Caki2 (cell line): ENCODE data around the gene SDE2. TPM values are rescaled to one million over a fixed set of nuclear protein-coding genes. Genes with fewer than 3 reads are reported as not detected.
A peak's percentile ranks its signal among the peaks of the same experiment; 100 is the strongest.

Experiments used
- DNase-seq: peaks from one replicate; pipeline ENCODE4 v3.0.0-alpha.2; 2015; ENCODE audit warnings: low read depth
- in situ Hi-C: cut with HindIII; loops from 2 replicates; pipeline ENCODE4 v1.10.0; 2016; ENCODE audit warnings: low sequenced_read_pairs, low pct_unique_long_range_greater_than_20kb, mixed read lengths
- total RNA-seq: library from RNA; depleted of rRNA; stranded (reverse); fragments of >200 nt; shearing (Covaris generic); gene quantifications from 2 replicates; pipeline ENCODE4 v1.2.3, GENCODE V29; 2014; ENCODE audit warnings: low replicate concordance; rRNA removed

SDE2 gene
- 20.0 and 21.0 TPM in 2 replicates for total RNA-seq

- in situ Hi-C loops, result no loop called here
- peak; percentile 96 for DNase-seq
Observed at GRCh38 chr1:225999227-225999911, at the start of gene SDE2. TSS of gene SDE2 (minus strand) at chr1:225999343. CDS start at chr1:225999312, 31 bp downstream.

- DNase-seq, result no peak
- in situ Hi-C loops, result no loop called here
Observed at GRCh38 chr1:226048886-226049285, 49.7 kb upstream of the SDE2 start.

GRCh38 chr1:226047495-226047894, 48.4 kb upstream of the SDE2 start:
- no peak for DNase-seq
- in situ Hi-C loops, result no loop called here

GRCh38 chr1:226046240-226046639, 47.1 kb upstream of the SDE2 start:
- in situ Hi-C loops, result no loop called here
- no peak for DNase-seq

- in situ Hi-C loops, result no loop called here
- no peak for DNase-seq
Observed at GRCh38 chr1:226044514-226045101, 45.5 kb upstream of the SDE2 start.

- DNase-seq, result no peak
- in situ Hi-C loops, result no loop called here
Observed at GRCh38 chr1:226041419-226041818, 42.3 kb upstream of the SDE2 start.

- in situ Hi-C loops, result no loop called here
Observed at GRCh38 chr1:226038661-226039060, 39.5 kb upstream of the SDE2 start.

GRCh38 chr1:226035915-226036314, 36.8 kb upstream of the SDE2 start:
- in situ Hi-C loops, result no loop called here
- DNase-seq, result no peak

More at GRCh38 chr1:226038661-226039060, 39.5 kb upstream of the SDE2 start:
- no peak for DNase-seq

- no peak for DNase-seq
Observed at GRCh38 chr1:226034482-226034881, 35.3 kb upstream of the SDE2 start.

GRCh38 chr1:226033991-226034390, 34.8 kb upstream of the SDE2 start:
- no peak for DNase-seq
- in situ Hi-C loops, result no loop called here

More at GRCh38 chr1:226034482-226034881, 35.3 kb upstream of the SDE2 start:
- in situ Hi-C loops, result no loop called here

- in situ Hi-C loops, result no loop called here
- no peak for DNase-seq
Observed at GRCh38 chr1:226033582-226033981, 34.4 kb upstream of the SDE2 start.

- no peak for DNase-seq
- in situ Hi-C loops, result no loop called here
Observed at GRCh38 chr1:226029568-226030225, 30.6 kb upstream of the SDE2 start.

GRCh38 chr1:226029093-226029496, 30.0 kb upstream of the SDE2 start:
- in situ Hi-C loops, result no loop called here
- DNase-seq, result no peak

- no peak for DNase-seq
- in situ Hi-C loops, result no loop called here
Observed at GRCh38 chr1:226027538-226028217, 28.5 kb upstream of the SDE2 start.

- in situ Hi-C loops, result no loop called here
- no peak for DNase-seq
Observed at GRCh38 chr1:226026833-226027232, 27.7 kb upstream of the SDE2 start.

- DNase-seq, result no peak
- in situ Hi-C loops, result no loop called here
Observed at GRCh38 chr1:226023735-226024134, 24.6 kb upstream of the SDE2 start.

GRCh38 chr1:226021801-226022200, 22.7 kb upstream of the SDE2 start:
- DNase-seq, result no peak
- in situ Hi-C loops, result no loop called here

GRCh38 chr1:226021401-226021800, 22.3 kb upstream of the SDE2 start:
- DNase-seq, result no peak
- in situ Hi-C loops, result no loop called here

GRCh38 chr1:226019572-226019971, 20.4 kb upstream of the SDE2 start:
- in situ Hi-C loops, result no loop called here
- DNase-seq, result no peak
